ENCODE data around the gene MPZL2.

MPZL2 gene

DNA sequence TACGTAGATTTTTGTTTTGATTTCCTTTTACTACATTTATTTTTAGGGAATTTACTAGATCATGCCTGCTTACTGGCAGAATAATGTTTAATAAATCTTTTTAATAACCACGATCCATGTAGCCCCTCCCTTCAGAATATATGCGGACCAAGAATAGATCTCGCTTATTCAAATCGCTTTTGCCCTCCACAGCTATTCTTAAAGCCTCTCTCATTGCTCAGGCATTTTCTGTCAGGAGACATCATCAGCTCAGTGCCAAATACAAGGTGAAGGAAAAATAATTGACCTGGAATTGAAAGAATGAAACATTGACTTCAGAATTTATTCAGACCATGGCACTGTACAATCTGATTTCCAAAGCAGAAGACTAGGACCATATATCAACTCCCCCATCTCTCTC is 29.3 kb downstream of the MPZL2 start:
- Histone ChIP-seq H3K4me1 (ENCODE audit: control insufficient read depth, insufficient read depth, low read length, poor library complexity, severe bottlenecking) (peaks cover 29% of the 10 kb centered on the region), H3K36me3 (ENCODE audit: control insufficient read depth, insufficient read depth, low read length) (peaks cover 29% of the 10 kb centered on the region)
- no peak for DNase-seq

DNA sequence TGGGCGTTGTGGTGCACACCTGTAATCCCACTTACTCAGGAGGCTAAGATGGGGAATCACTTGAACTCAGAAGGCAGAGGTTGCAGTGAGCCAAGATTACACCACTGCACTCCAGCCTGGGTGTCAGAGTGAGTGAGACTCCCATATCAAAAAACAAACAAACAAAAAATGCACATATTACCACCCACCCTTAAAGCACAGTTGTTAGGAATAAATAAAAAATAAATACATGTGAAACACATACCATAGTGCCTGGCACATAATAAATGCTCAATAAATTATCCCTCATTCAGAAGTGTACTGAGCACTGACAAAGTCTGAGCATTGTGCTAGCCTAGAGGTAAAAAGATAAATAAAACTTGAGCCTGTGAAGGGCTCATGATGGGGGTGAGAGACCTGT is 30.2 kb downstream of the MPZL2 start:
- H3K9me3 ChIP-seq (ENCODE audit: control insufficient read depth, low read length), result no peaks in the 10 kb centered on the region
- no peak for DNase-seq
- no peak overlapping the region for H3K4me3 ChIP-seq (ENCODE audit: insufficient read depth, low read depth, low read length, poor library complexity, severe bottlenecking)
- H3K27me3 ChIP-seq (replicated peaks; ENCODE audit: control insufficient read depth, insufficient read depth, low read length, poor library complexity, severe bottlenecking), result no peaks in the 10 kb centered on the region
- H3K36me3 ChIP-seq (ENCODE audit: control insufficient read depth, insufficient read depth, low read length), result peaks cover 29% of the 10 kb centered on the region
- no peak overlapping the region for H3K27ac ChIP-seq (ENCODE audit: insufficient read depth, low read length, poor library complexity, severe bottlenecking)
- peaks cover 26% of the 10 kb centered on the region for H3K4me1 ChIP-seq (ENCODE audit: control insufficient read depth, insufficient read depth, low read length, poor library complexity, severe bottlenecking)

More for the DNA sequence above, 29.3 kb downstream of the MPZL2 start:
- Histone ChIP-seq H3K4me3 (ENCODE audit: insufficient read depth, low read depth, low read length, poor library complexity, severe bottlenecking) (no peak overlapping the region), H3K27ac (ENCODE audit: insufficient read depth, low read length, poor library complexity, severe bottlenecking) (no peak overlapping the region), H3K27me3 (replicated peaks; ENCODE audit: control insufficient read depth, insufficient read depth, low read length, poor library complexity, severe bottlenecking) (no peaks in the 10 kb centered on the region), H3K9me3 (ENCODE audit: control insufficient read depth, low read length) (no peaks in the 10 kb centered on the region)

DNA sequence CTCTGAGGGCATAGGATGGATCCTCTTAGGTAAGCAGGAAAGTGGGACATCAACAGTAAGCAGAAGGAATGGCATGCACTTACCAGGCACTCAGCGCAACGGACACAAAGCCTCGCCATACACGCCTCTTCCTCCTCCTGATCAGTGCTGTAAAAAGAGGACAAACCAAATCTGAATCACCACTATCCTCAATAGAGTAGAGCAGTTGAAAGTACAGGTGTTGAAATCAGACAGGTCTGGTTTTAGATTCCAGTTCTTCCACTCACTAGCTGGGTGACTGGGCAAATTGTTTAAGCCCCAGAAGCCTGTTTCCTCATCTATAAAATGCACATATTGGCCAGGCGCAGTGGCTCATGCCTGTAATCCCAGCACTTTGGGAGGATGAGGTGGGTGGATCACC is 30.7 kb downstream of the MPZL2 start:
- Histone ChIP-seq H3K4me1 (ENCODE audit: control insufficient read depth, insufficient read depth, low read length, poor library complexity, severe bottlenecking) (peaks cover 25% of the 10 kb centered on the region), H3K36me3 (ENCODE audit: control insufficient read depth, insufficient read depth, low read length) (peaks cover 29% of the 10 kb centered on the region), H3K27ac (ENCODE audit: insufficient read depth, low read length, poor library complexity, severe bottlenecking) (no peak overlapping the region)

DNA sequence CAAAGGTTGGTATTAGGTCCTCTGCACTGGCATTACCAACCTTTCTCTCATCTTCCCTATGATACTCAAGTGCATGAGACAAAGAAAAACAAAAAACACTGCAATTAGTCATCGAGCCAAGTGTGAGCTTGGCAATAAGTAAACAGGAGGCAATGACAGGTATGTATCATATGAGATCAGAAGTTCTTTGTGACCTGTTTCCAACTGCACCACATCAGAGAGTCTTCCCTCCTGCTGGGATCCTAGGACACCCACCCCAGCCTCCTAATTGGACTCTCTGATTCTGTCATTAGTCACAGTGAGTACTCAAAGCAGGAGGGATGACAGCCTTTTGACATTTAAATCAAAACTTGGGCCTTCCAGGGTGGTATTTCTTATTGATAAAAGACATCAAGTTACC is 31.4 kb downstream of the MPZL2 start:
- peak in 1 of 3 donors; percentile 26 for DNase-seq

More for the DNA sequence above, 30.7 kb downstream of the MPZL2 start:
- Histone ChIP-seq H3K9me3 (ENCODE audit: control insufficient read depth, low read length) (no peaks in the 10 kb centered on the region), H3K4me3 (ENCODE audit: insufficient read depth, low read depth, low read length, poor library complexity, severe bottlenecking) (no peak overlapping the region), H3K27me3 (replicated peaks; ENCODE audit: control insufficient read depth, insufficient read depth, low read length, poor library complexity, severe bottlenecking) (no peaks in the 10 kb centered on the region)
- no peak for DNase-seq

DNA sequence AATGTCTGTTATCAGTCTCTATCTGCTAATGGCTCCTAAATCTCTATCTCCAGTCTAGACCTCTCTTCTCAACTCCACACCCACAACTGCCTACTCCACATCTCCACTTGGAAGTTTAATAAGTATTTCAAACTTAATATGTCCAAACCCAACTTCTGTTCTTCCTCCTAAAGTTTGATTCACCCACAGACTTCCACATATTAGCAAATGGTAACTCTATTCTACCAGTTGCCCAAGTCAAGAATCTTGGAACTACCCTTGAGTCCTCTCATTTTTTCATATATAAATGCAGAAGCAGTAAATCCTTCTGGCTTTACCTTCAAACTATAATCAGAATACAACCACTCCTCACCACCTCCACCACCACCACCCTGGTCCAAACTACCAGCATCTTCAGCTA is 32.6 kb downstream of the MPZL2 start:
- DNase-seq, result no peak
- Histone ChIP-seq H3K36me3 (ENCODE audit: control insufficient read depth, insufficient read depth, low read length) (peaks cover 21% of the 10 kb centered on the region), H3K27ac (ENCODE audit: insufficient read depth, low read length, poor library complexity, severe bottlenecking) (no peak overlapping the region), H3K4me3 (ENCODE audit: insufficient read depth, low read depth, low read length, poor library complexity, severe bottlenecking) (no peak overlapping the region), H3K4me1 (ENCODE audit: control insufficient read depth, insufficient read depth, low read length, poor library complexity, severe bottlenecking) (peaks cover 36% of the 10 kb centered on the region), H3K27me3 (replicated peaks; ENCODE audit: control insufficient read depth, insufficient read depth, low read length, poor library complexity, severe bottlenecking) (no peaks in the 10 kb centered on the region), H3K9me3 (ENCODE audit: control insufficient read depth, low read length) (no peaks in the 10 kb centered on the region)

More for the DNA sequence above, 31.4 kb downstream of the MPZL2 start:
- no peak overlapping the region for H3K27ac ChIP-seq (ENCODE audit: insufficient read depth, low read length, poor library complexity, severe bottlenecking)
- H3K27me3 ChIP-seq (replicated peaks; ENCODE audit: control insufficient read depth, insufficient read depth, low read length, poor library complexity, severe bottlenecking), result no peaks in the 10 kb centered on the region
- peaks cover 29% of the 10 kb centered on the region for H3K4me1 ChIP-seq (ENCODE audit: control insufficient read depth, insufficient read depth, low read length, poor library complexity, severe bottlenecking)
- no peaks in the 10 kb centered on the region for H3K9me3 ChIP-seq (ENCODE audit: control insufficient read depth, low read length)
- H3K4me3 ChIP-seq (ENCODE audit: insufficient read depth, low read depth, low read length, poor library complexity, severe bottlenecking), result no peak overlapping the region
- peaks cover 29% of the 10 kb centered on the region for H3K36me3 ChIP-seq (ENCODE audit: control insufficient read depth, insufficient read depth, low read length)

DNA sequence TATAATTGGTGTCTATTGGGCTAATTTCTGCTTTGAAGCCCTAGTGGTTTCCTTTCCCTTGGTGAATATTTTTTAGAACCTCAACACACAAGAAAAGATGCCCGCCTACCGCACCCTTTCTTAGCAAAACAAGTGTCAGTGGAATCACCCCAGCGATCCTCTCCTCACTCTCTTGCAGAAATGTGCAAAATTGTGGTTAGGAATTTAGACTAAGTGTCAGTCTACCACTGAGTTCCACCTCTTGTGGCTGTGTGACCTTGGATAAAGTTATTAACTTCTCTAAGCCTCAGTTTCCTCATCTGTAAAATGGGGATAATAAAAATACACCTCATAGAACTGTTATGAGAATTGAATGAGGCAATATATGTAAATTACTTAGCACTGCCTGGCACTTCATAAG is 34.0 kb downstream of the MPZL2 start:
- Histone ChIP-seq H3K27ac (ENCODE audit: insufficient read depth, low read length, poor library complexity, severe bottlenecking) (peak overlapping the region; percentile 65), H3K4me3 (ENCODE audit: insufficient read depth, low read depth, low read length, poor library complexity, severe bottlenecking) (no peak overlapping the region), H3K4me1 (ENCODE audit: control insufficient read depth, insufficient read depth, low read length, poor library complexity, severe bottlenecking) (peaks cover 46% of the 10 kb centered on the region), H3K9me3 (ENCODE audit: control insufficient read depth, low read length) (no peaks in the 10 kb centered on the region), H3K27me3 (replicated peaks; ENCODE audit: control insufficient read depth, insufficient read depth, low read length, poor library complexity, severe bottlenecking) (no peaks in the 10 kb centered on the region), H3K36me3 (ENCODE audit: control insufficient read depth, insufficient read depth, low read length) (peaks cover 25% of the 10 kb centered on the region)
- peak; percentile 25 to 50 (median 37) for DNase-seq

DNA sequence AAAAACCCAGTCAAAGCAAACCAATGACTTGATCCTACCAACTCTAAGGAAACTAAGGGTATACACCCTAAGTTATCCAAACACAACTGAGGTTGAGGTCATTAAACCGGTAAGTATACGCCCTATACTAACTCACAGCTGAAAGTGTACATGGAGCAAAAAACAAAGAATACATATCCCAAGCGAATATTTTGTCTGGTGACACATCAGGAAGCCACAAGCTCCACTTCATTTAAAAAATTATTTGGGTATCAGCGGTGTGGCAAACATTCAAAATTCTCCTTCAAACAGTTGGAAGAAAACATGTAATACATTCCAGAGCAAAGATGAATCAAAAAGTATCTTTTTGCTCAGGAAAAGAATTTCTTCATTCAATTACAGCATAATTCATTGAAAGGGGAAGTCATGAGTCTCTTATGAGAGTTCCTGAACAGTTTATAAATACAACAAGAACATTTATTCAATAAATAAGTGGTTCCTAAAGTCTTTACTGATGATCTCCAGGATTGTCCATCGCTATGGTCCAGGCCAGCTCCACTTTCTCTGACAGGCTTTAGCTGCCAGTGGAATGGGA is 34.7 kb downstream of the MPZL2 start:
- H3K4me1 ChIP-seq (ENCODE audit: control insufficient read depth, insufficient read depth, low read length, poor library complexity, severe bottlenecking), result peaks cover 46% of the 10 kb centered on the region
- no peaks in the 10 kb centered on the region for H3K27me3 ChIP-seq (replicated peaks; ENCODE audit: control insufficient read depth, insufficient read depth, low read length, poor library complexity, severe bottlenecking)
- H3K4me3 ChIP-seq (ENCODE audit: insufficient read depth, low read depth, low read length, poor library complexity, severe bottlenecking), result no peak overlapping the region

DNA sequence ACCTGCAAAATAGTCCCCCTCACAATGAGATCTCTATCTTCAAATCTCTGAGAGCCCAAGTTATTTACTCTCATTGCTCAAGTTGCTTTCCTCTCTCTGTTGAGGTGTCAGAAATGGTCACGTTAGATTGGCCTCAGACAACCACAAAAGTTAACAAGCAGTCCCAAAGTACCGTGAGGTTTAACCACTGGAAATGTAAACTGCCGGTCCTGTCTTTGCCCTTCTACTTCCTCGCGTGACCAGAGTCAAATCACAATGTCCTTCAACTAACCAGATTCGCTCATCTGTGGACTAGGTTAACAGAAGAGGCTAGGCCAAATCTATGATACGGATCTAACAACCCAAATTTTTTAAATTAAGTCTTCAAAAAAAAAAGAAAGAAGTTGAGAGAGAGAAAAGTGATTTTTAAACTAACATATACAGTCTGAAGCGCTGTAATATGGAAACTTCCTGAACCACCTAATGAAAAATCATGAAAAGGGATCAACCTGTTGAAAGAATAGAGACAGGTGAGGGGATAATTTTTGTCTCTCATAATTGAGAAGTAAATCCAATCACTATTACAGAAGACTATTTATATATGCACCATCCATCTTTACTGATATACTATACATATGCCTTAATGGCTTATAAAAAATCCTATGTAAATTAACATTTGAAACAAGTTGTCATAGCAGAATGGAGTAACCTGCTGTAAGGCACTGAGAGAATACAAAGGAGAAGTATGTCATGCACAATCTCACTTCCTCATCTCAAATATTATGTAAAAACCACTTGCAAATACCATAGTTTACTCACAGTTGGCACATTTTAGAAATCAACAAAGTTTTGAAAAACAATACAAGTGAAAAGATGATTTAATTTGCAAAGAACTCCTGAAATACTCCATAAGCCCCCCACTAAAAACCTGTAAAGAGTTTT is 36.0 kb downstream of the MPZL2 start:
- H3K4me1 ChIP-seq (ENCODE audit: control insufficient read depth, insufficient read depth, low read length, poor library complexity, severe bottlenecking), result peaks cover 46% of the 10 kb centered on the region
- H3K27me3 ChIP-seq (replicated peaks; ENCODE audit: control insufficient read depth, insufficient read depth, low read length, poor library complexity, severe bottlenecking), result no peaks in the 10 kb centered on the region
- peak overlapping the region; percentile 5 for H3K4me3 ChIP-seq (ENCODE audit: insufficient read depth, low read depth, low read length, poor library complexity, severe bottlenecking)
- H3K36me3 ChIP-seq (ENCODE audit: control insufficient read depth, insufficient read depth, low read length), result peaks cover 10% of the 10 kb centered on the region
- H3K9me3 ChIP-seq (ENCODE audit: control insufficient read depth, low read length), result no peaks in the 10 kb centered on the region
- H3K27ac ChIP-seq (ENCODE audit: insufficient read depth, low read length, poor library complexity, severe bottlenecking), result peak overlapping the region; percentile 65
- DNase-seq, result no peak

More for the DNA sequence above, 34.7 kb downstream of the MPZL2 start:
- no peaks in the 10 kb centered on the region for H3K9me3 ChIP-seq (ENCODE audit: control insufficient read depth, low read length)
- DNase-seq, result no peak
- peaks cover 19% of the 10 kb centered on the region for H3K36me3 ChIP-seq (ENCODE audit: control insufficient read depth, insufficient read depth, low read length)
- H3K27ac ChIP-seq (ENCODE audit: insufficient read depth, low read length, poor library complexity, severe bottlenecking), result peak overlapping the region; percentile 65

DNA sequence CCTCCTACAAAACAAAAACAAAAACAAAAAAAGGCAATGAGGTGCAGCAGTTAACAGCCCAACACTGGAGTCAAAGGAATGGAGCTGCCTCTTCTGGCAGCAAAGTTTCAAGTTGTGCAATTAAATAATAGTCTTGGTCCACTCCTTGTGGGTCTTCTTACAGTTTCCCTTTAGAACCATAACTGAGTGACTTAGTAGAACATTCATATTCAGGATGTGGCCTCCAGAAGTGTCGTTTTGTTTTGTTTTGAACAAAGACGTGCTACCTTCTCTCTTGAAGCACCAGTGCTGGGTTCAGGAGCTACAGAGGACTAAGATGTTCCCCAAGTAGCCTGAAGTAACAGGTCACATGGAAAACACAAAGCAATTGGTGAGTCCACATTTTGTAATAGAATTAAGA is 37.3 kb downstream of the MPZL2 start:
- H3K4me1 ChIP-seq (ENCODE audit: control insufficient read depth, insufficient read depth, low read length, poor library complexity, severe bottlenecking), result peaks cover 52% of the 10 kb centered on the region
- H3K36me3 ChIP-seq (ENCODE audit: control insufficient read depth, insufficient read depth, low read length), result peaks cover 4% of the 10 kb centered on the region
- no peaks in the 10 kb centered on the region for H3K27me3 ChIP-seq (replicated peaks; ENCODE audit: control insufficient read depth, insufficient read depth, low read length, poor library complexity, severe bottlenecking)
- H3K27ac ChIP-seq (ENCODE audit: insufficient read depth, low read length, poor library complexity, severe bottlenecking), result peak overlapping the region; percentile 65
- H3K4me3 ChIP-seq (ENCODE audit: insufficient read depth, low read depth, low read length, poor library complexity, severe bottlenecking), result no peak overlapping the region
- H3K9me3 ChIP-seq (ENCODE audit: control insufficient read depth, low read length), result no peaks in the 10 kb centered on the region
- DNase-seq, result no peak

DNA sequence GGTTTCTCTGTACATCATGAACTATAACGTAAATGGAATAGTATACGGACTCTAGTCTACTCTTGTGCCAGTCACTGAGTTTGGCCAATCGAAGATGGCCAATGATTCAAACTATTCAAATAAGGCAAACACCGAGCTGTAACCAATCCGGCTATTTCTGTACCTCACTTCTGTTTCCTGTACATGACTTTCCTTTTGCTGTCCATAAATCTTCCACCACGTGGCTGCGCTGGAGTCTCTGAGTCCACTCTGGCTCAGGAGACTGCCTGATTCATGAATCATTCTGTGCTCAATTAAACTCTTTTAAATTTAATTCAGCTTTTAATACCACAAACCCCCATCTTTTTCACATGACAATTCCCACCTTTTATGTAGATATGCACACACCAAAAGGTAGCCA is 37.8 kb downstream of the MPZL2 start:
- H3K27ac ChIP-seq (ENCODE audit: insufficient read depth, low read length, poor library complexity, severe bottlenecking), result peak overlapping the region; percentile 65
- peaks cover 4% of the 10 kb centered on the region for H3K36me3 ChIP-seq (ENCODE audit: control insufficient read depth, insufficient read depth, low read length)
- H3K27me3 ChIP-seq (replicated peaks; ENCODE audit: control insufficient read depth, insufficient read depth, low read length, poor library complexity, severe bottlenecking), result no peaks in the 10 kb centered on the region
- peaks cover 57% of the 10 kb centered on the region for H3K4me1 ChIP-seq (ENCODE audit: control insufficient read depth, insufficient read depth, low read length, poor library complexity, severe bottlenecking)
- H3K4me3 ChIP-seq (ENCODE audit: insufficient read depth, low read depth, low read length, poor library complexity, severe bottlenecking), result no peak overlapping the region
- no peak for DNase-seq
- H3K9me3 ChIP-seq (ENCODE audit: control insufficient read depth, low read length), result no peaks in the 10 kb centered on the region

Measured in effector memory CD4-positive, alpha-beta T cell (primary cell).